HCT116 (cell line): Measurements from ENCODE around the gene ZNF76. TPM values are rescaled to one million over a fixed set of nuclear protein-coding genes. Genes with fewer than 3 reads are reported as not detected.

Experiments used
- ATAC-seq: fragments of 200-7000 bp; cut with Tn5 transposase; 2 replicates; pipeline ENCODE4 v1.9.1; 2020; ENCODE audit warnings: mild to moderate bottlenecking, moderate library complexity
- BruUV-seq: library from RNA; stranded (reverse); fragments of 400-500 nt; replicated peaks from 2 replicates; lab custom pipeline; 2021; lab: Mats Ljungman, UMichigan
- CTCF ChIA-PET: fragments of 300-600 bp; sonication (Branson Sonifier 250); formaldehyde crosslinking; loops from one replicate; lab custom pipeline; 2021; ENCODE audit warnings: antibody characterized with exemption; lab: Charles Lee
- POLR2A ChIA-PET: fragments of 300-600, 350-600 bp; sonication (Branson Sonifier 250); formaldehyde crosslinking; loops from one replicate; lab custom pipeline; 2021; ENCODE audit warnings: antibody characterized with exemption; lab: Charles Lee
- RAD21 ChIA-PET, 2 experiments: fragments of 300-600 bp; sonication (Branson Sonifier 250); formaldehyde crosslinking; loops; one replicate each; lab custom pipeline; 2023; ENCODE audit warnings: low total read pairs in 2 of 2; ENCODE audit not compliant: uncharacterized antibody in 2 of 2, unreplicated experiment in 2 of 2, low non-redundant PET in 1 of 2; lab: Charles Lee
- DNase-seq: peaks from one replicate; pipeline ENCODE4 v3.0.0-alpha.2; 2010; ENCODE audit warnings: low read depth, low spot score
- H2AFZ ChIP-seq: fragments of 200-600 bp; shearing (Covaris generic), sonication (generic); 2 replicates; pipeline ENCODE4 v1.6.1; 2017; ENCODE audit warnings: low read depth, mixed run types, mixed read lengths, antibody characterized with exemption, low read length; ENCODE audit not compliant: poor library complexity, severe bottlenecking
- H3K27ac ChIP-seq: 2 replicates; pipeline ENCODE4 v1.5.1; 2012; ENCODE audit warnings: low read depth, low read length
- H3K27me3 ChIP-seq: fragments of 200-600 bp; sonication (generic); 2 replicates; pipeline ENCODE4 v1.6.1; 2016; ENCODE audit warnings: mixed run types, low read length, mixed read lengths; ENCODE audit not compliant: insufficient read depth
- H3K36me3 ChIP-seq, 2 experiments: fragments of 200-500 bp in 1 of 2; fragments of 200-600 bp in 1 of 2; sonication (Bioruptor generic) in 1 of 2; sonication (generic) in 1 of 2; 2 replicates each; pipeline versions ENCODE4 v1.5.1 to v1.6.1; 2014 to 2016; ENCODE audit warnings: low read length in 2 of 2, inconsistent platforms in 1 of 2, mixed read lengths in 1 of 2, mixed run types in 1 of 2; ENCODE audit not compliant: insufficient read depth in 2 of 2, control insufficient read depth in 1 of 2
- H3K4me1 ChIP-seq, 2 experiments: fragments of 200-600 bp in 1 of 2; sonication (generic) in 1 of 2; 2 replicates each; pipeline versions ENCODE4 v1.5.1 to v1.6.1; 2012 to 2017; ENCODE audit warnings: low read length in 2 of 2, inconsistent platforms in 1 of 2, mild to moderate bottlenecking in 1 of 2, mixed read lengths in 1 of 2, mixed run types in 1 of 2, moderate library complexity in 1 of 2; ENCODE audit not compliant: insufficient read depth in 2 of 2, control insufficient read depth in 1 of 2
- H3K4me2 ChIP-seq: fragments of 200-600 bp; sonication (generic); 2 replicates; pipeline ENCODE4 v1.6.1; 2017; ENCODE audit warnings: mixed run types, low read length, mixed read lengths
- H3K4me3 ChIP-seq, 2 experiments: fragments of 200-600 bp in 1 of 2; sonication (generic) in 1 of 2; replicated peaks in 1 of 2; 2 replicates each; pipeline ENCODE4 v1.5.1; 2011 to 2016; ENCODE audit warnings: low read length in 2 of 2, control low read depth in 1 of 2, low read depth in 1 of 2, mild to moderate bottlenecking in 1 of 2, mixed read lengths in 1 of 2, mixed run types in 1 of 2
- H3K79me2 ChIP-seq: fragments of 200-600 bp; sonication (generic); 2 replicates; pipeline ENCODE4 v1.6.1; 2017; ENCODE audit warnings: mild to moderate bottlenecking, mixed run types, low read length, moderate library complexity, mixed read lengths; ENCODE audit not compliant: insufficient read depth
- H3K9ac ChIP-seq: fragments of 200-600 bp; sonication (generic); 2 replicates; pipeline ENCODE4 v1.6.1; 2016; ENCODE audit warnings: low read length, mixed read lengths
- H3K9me2 ChIP-seq: fragments of 200-600 bp; sonication (generic), shearing (Covaris generic); 2 replicates; pipeline ENCODE4 v1.6.1; 2017; ENCODE audit warnings: mixed run types, mild to moderate bottlenecking, moderate library complexity; ENCODE audit not compliant: insufficient read depth
- H3K9me3 ChIP-seq, 2 experiments: fragments of 200-500 bp in 1 of 2; fragments of 200-600 bp in 1 of 2; sonication (Bioruptor generic) in 1 of 2; sonication (generic) in 1 of 2; 2 replicates each; pipeline ENCODE4 v1.6.1; 2014 to 2017; ENCODE audit warnings: low read length in 2 of 2, mixed read lengths in 2 of 2, inconsistent platforms in 1 of 2, low read depth in 1 of 2, mild to moderate bottlenecking in 1 of 2, mixed run types in 1 of 2, moderate library complexity in 1 of 2; ENCODE audit not compliant: control insufficient read depth in 1 of 2, insufficient read depth in 1 of 2
- H4K20me1 ChIP-seq: fragments of 200-600 bp; sonication (generic), shearing (Covaris generic); 2 replicates; pipeline ENCODE4 v1.6.1; 2017; ENCODE audit warnings: mixed run types, mild to moderate bottlenecking, moderate library complexity; ENCODE audit not compliant: insufficient read depth
- CEBPB ChIP-seq: IDR thresholded peaks from 2 replicates; pipeline ENCODE4 v1.6.1; 2012; ENCODE audit warnings: low read depth
- EGR1 ChIP-seq: IDR thresholded peaks from 2 replicates; pipeline ENCODE4 v1.6.1; 2012; ENCODE audit warnings: low read depth
- ELF1 ChIP-seq: IDR thresholded peaks from 2 replicates; pipeline ENCODE4 v1.6.1; 2012; ENCODE audit warnings: low read depth, borderline replicate concordance
- POLR2AphosphoS5 ChIP-seq: IDR thresholded peaks from 2 replicates; pipeline ENCODE4 v1.6.1; 2011; ENCODE audit warnings: mild to moderate bottlenecking, low read depth, low read length, moderate library complexity
- ZFX ChIP-seq: fragments of 450-650 bp; IDR thresholded peaks from 2 replicates; pipeline ENCODE4 v1.6.1; 2017
- ZNF274 ChIP-seq: fragments of 200-500 bp; sonication (Bioruptor generic); IDR thresholded peaks from 2 replicates; pipeline ENCODE4 v1.6.1; 2014; ENCODE audit warnings: mild to moderate bottlenecking, low read depth, low read length, inconsistent platforms
- intact Hi-C: fragments of 100-400 bp; cut with micrococcal nuclease; formaldehyde crosslinking; loops from 2 replicates; pipeline ENCODE4 v1.10.0; 2022
- total RNA-seq: library from RNA; stranded (reverse); gene quantifications from one replicate; pipeline ENCODE4 v1.2.1, GENCODE V29; 2021; ENCODE audit not compliant: unreplicated experiment
- TF ChIP-seq, protein P1 (sequence below): IDR thresholded peaks from 2 replicates; pipeline ENCODE4 v1.6.1; 2012; ENCODE audit warnings: low read depth
- TF ChIP-seq, protein P2 (sequence below): IDR thresholded peaks from 2 replicates; pipeline ENCODE4 v1.6.1; 2012

Gene ZNF76
- total RNA-seq, 1 experiment from 2014 or later: 47.5 TPM

DNA sequence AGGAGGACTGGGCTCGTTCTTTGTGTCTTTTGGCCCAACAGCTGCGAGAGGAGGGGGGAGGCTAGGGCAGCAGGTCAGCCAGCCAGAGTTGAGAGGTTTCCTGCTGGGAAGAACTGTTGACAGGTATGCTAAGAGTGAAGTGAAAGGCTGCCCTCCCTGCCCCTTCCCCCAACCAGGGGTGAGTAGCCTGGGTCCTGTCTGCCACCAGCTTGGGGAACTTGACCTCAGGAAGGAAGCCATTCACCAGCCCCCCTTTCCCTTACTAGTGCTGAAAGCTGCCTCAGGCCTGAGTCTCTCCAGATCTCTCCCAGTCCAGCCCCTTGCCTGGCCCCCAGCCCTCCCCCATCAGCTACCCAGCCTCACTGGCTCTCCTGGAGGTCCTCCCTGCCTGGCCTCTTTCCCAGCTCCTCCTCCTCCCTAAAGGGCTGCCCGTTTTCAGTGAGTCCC is 20.7 kb upstream of the ZNF76 start:
- no peaks in the 10 kb centered on the region for H3K9me3 ChIP-seq
- no TSS peak for BruUV-seq
- H3K4me3 ChIP-seq: no peak overlapping the region
- H3K27ac ChIP-seq: no peak overlapping the region
- no peaks in the 10 kb centered on the region for H3K4me1 ChIP-seq
- TF ChIP-seq, protein P1, sequence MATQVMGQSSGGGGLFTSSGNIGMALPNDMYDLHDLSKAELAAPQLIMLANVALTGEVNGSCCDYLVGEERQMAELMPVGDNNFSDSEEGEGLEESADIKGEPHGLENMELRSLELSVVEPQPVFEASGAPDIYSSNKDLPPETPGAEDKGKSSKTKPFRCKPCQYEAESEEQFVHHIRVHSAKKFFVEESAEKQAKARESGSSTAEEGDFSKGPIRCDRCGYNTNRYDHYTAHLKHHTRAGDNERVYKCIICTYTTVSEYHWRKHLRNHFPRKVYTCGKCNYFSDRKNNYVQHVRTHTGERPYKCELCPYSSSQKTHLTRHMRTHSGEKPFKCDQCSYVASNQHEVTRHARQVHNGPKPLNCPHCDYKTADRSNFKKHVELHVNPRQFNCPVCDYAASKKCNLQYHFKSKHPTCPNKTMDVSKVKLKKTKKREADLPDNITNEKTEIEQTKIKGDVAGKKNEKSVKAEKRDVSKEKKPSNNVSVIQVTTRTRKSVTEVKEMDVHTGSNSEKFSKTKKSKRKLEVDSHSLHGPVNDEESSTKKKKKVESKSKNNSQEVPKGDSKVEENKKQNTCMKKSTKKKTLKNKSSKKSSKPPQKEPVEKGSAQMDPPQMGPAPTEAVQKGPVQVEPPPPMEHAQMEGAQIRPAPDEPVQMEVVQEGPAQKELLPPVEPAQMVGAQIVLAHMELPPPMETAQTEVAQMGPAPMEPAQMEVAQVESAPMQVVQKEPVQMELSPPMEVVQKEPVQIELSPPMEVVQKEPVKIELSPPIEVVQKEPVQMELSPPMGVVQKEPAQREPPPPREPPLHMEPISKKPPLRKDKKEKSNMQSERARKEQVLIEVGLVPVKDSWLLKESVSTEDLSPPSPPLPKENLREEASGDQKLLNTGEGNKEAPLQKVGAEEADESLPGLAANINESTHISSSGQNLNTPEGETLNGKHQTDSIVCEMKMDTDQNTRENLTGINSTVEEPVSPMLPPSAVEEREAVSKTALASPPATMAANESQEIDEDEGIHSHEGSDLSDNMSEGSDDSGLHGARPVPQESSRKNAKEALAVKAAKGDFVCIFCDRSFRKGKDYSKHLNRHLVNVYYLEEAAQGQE: no peak
- TF ChIP-seq ZNF274 (no peak), POLR2AphosphoS5 (no peak), CEBPB (no peak), ZFX (no peak), EGR1 (no peak), ELF1 (no peak)
- TF ChIP-seq, protein P2, sequence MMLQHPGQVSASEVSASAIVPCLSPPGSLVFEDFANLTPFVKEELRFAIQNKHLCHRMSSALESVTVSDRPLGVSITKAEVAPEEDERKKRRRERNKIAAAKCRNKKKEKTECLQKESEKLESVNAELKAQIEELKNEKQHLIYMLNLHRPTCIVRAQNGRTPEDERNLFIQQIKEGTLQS: no peak
- H3K4me2 ChIP-seq: no peak overlapping the region
- ATAC-seq (no peak), DNase-seq (no peak)
- intact Hi-C loops: no loop called here
- H3K36me3 ChIP-seq: no peaks in the 10 kb centered on the region
- CTCF ChIA-PET: no interaction called here
- RAD21 ChIA-PET: interaction anchor here in 1 of 2 experiments (1.5 kb wide), 1 partner anchor 99 kb away, joined by 4 read pairs; no protein-coding TSS in a partner anchor
- H3K9me2 ChIP-seq: no peaks in the 10 kb centered on the region
- H3K27me3 ChIP-seq: no peaks in the 10 kb centered on the region
- H4K20me1 ChIP-seq: no peaks in the 10 kb centered on the region
- no peak overlapping the region for H3K9ac ChIP-seq
- POLR2A ChIA-PET: no interaction called here
- no peak overlapping the region for H2AFZ ChIP-seq
- H3K79me2 ChIP-seq: no peaks in the 10 kb centered on the region
